Neuronal stem cell (in vitro differentiated cells): ENCODE measurements around the gene DPP9.

Experiments used
- DNase-seq: peaks from one replicate; pipeline ENCODE4 v3.0.0-alpha.2; 2013; ENCODE audit warnings: low spot score
- H2AFZ ChIP-seq: one replicate; pipeline ENCODE4 v1.6.1; 2013; ENCODE audit warnings: mild to moderate bottlenecking, low read length, inconsistent platforms
- H2AK5ac ChIP-seq: 2 replicates; pipeline ENCODE4 v1.6.1; 2013; ENCODE audit warnings: low read depth, mild to moderate bottlenecking, inconsistent platforms, low read length, moderate library complexity, mixed read lengths
- H2BK120ac ChIP-seq: 2 replicates; pipeline ENCODE4 v1.6.1; 2013; ENCODE audit warnings: low read depth, mild to moderate bottlenecking, inconsistent platforms, low read length, moderate library complexity, mixed read lengths
- H2BK12ac ChIP-seq: one replicate; pipeline ENCODE4 v1.6.1; 2013; ENCODE audit warnings: low read length, inconsistent platforms
- H2BK15ac ChIP-seq: 2 replicates; pipeline ENCODE4 v1.6.1; 2013; ENCODE audit warnings: mild to moderate bottlenecking, low read length, inconsistent platforms, mixed read lengths
- H2BK5ac ChIP-seq: one replicate; pipeline ENCODE4 v1.6.1; 2013; ENCODE audit warnings: inconsistent platforms, mild to moderate bottlenecking, low read length, moderate library complexity
- H3K14ac ChIP-seq: one replicate; pipeline ENCODE4 v1.6.1; 2013; ENCODE audit warnings: low read length, inconsistent platforms
- H3K18ac ChIP-seq: 2 replicates; pipeline ENCODE4 v1.6.1; 2013; ENCODE audit warnings: low read length, inconsistent platforms
- H3K23ac ChIP-seq: 2 replicates; pipeline ENCODE4 v1.6.1; 2013; ENCODE audit warnings: low read depth, mild to moderate bottlenecking, mixed read lengths, low read length, inconsistent platforms; ENCODE audit not compliant: poor library complexity
- H3K27ac ChIP-seq: replicated peaks from 3 replicates; pipeline ENCODE4 v1.5.1; 2013; ENCODE audit warnings: low read length, inconsistent platforms
- H3K27me3 ChIP-seq, 3 experiments: 2 replicates each; pipeline ENCODE4 v1.6.1; 2013; ENCODE audit warnings: low read length in 3 of 3, mild to moderate bottlenecking in 2 of 3, inconsistent platforms in 1 of 3, low read depth in 1 of 3, mixed read lengths in 1 of 3, moderate library complexity in 1 of 3; ENCODE audit not compliant: control insufficient read depth in 3 of 3, insufficient read depth in 3 of 3
- H3K36me3 ChIP-seq, 2 donors: replicated peaks in 1 of 2; 2 replicates each; pipeline ENCODE4 v1.6.1; 2013; ENCODE audit warnings: low read length in 2 of 2; ENCODE audit not compliant: control insufficient read depth in 2 of 2, insufficient read depth in 2 of 2
- H3K4ac ChIP-seq: 2 replicates; pipeline ENCODE4 v1.6.1; 2013; ENCODE audit warnings: inconsistent platforms, mild to moderate bottlenecking, low read length, moderate library complexity
- H3K4me1 ChIP-seq, 2 donors: 1 replicate in 1 of 2; 2 replicates in 1 of 2; pipeline ENCODE4 v1.6.1; 2013; ENCODE audit warnings: low read length in 2 of 2, low read depth in 1 of 2; ENCODE audit not compliant: control insufficient read depth in 2 of 2, insufficient read depth in 1 of 2
- H3K4me2 ChIP-seq: one replicate; pipeline ENCODE4 v1.6.1; 2013; ENCODE audit warnings: mild to moderate bottlenecking, low read length, inconsistent platforms; ENCODE audit not compliant: insufficient read depth, poor library complexity, severe bottlenecking
- H3K4me3 ChIP-seq, 2 donors: 2 replicates each; pipeline ENCODE4 v1.5.1; 2013; ENCODE audit warnings: low read length in 2 of 2, mild to moderate bottlenecking in 2 of 2, inconsistent platforms in 1 of 2, moderate library complexity in 1 of 2
- H3K79me1 ChIP-seq: one replicate; pipeline ENCODE4 v1.6.1; 2013; ENCODE audit warnings: low read depth, mild to moderate bottlenecking, inconsistent platforms, low read length, moderate library complexity
- H3K9ac ChIP-seq: one replicate; pipeline ENCODE4 v1.6.1; 2013; ENCODE audit warnings: mild to moderate bottlenecking, low read depth, low read length, inconsistent platforms; ENCODE audit not compliant: poor library complexity
- H3K9me3 ChIP-seq, 2 donors: replicated peaks in 1 of 2; 2 replicates each; pipeline versions ENCODE3 to v1.6.1; 2013; ENCODE audit warnings: low read length in 2 of 2, mild to moderate bottlenecking in 2 of 2, inconsistent platforms in 1 of 2, low read depth in 1 of 2, mixed read lengths in 1 of 2, moderate library complexity in 1 of 2; ENCODE audit not compliant: control insufficient read depth in 2 of 2, insufficient read depth in 1 of 2
- H4K8ac ChIP-seq: one replicate; pipeline ENCODE4 v1.6.1; 2013; ENCODE audit warnings: low read depth, mild to moderate bottlenecking, inconsistent platforms, low read length, moderate library complexity
- H4K91ac ChIP-seq: one replicate; pipeline ENCODE4 v1.6.1; 2013; ENCODE audit warnings: low read length, low read depth, mild to moderate bottlenecking, inconsistent platforms; ENCODE audit not compliant: poor library complexity
- WGBS, 2 donors: extraction: QIAGEN DNeasy Blood & Tissue Kit; methylation state at CpG; one replicate each; pipeline ENCODE4 v1.1.7; 2013; ENCODE audit warnings: missing lambda C conversion rate in 2 of 2, mixed read lengths in 1 of 2; ENCODE audit not compliant: insufficient read length in 2 of 2, insufficient replicate concordance in 1 of 2; ENCODE audit errors: extremely low coverage in 2 of 2; 5-methylcytosine and 5-hydroxymethylcytosine counted together

The DPP9 gene

GRCh38 chr19:4721196-4721595, 2.4 kb downstream of the DPP9 start:
- Histone ChIP-seq H2AK5ac (no peak overlapping the region), H3K14ac (no peak overlapping the region), H3K36me3 (peaks cover 23 to 47% of the 10 kb centered on the region in 2 donors), H3K27ac (no peak overlapping the region), H3K4ac (no peak overlapping the region), H3K4me2 (no peak overlapping the region), H3K9me3 (no peaks in the 10 kb centered on the region), H3K4me3 (no peak overlapping the region), H2BK5ac (no peak overlapping the region), H3K4me1 (peaks cover 7 to 13% of the 10 kb centered on the region in 2 donors), H2BK15ac (no peak overlapping the region), H3K27me3 (no peaks in the 10 kb centered on the region), H4K91ac (no peak overlapping the region), H3K18ac (no peak overlapping the region), H2BK12ac (no peak overlapping the region), H3K23ac (no peak overlapping the region), H4K8ac (no peak overlapping the region), H3K9ac (no peak overlapping the region), H2BK120ac (no peak overlapping the region), H2AFZ (no peak overlapping the region), H3K79me1 (peaks cover 18% of the 10 kb centered on the region)
- no peak for DNase-seq
- WGBS, 2 donors, result no CpG with 5 or more reads among the region's 6 CpGs

- H3K4me2 ChIP-seq, result no peak overlapping the region
- H2BK15ac ChIP-seq, result no peak overlapping the region
- H3K79me1 ChIP-seq, result peaks cover 18% of the 10 kb centered on the region
- H4K8ac ChIP-seq, result no peak overlapping the region
- no peak overlapping the region for H2BK12ac ChIP-seq
- WGBS, 2 donors, result no CpG with 5 or more reads among the region's 13 CpGs
- no peak for DNase-seq
- peaks cover 27 to 57% of the 10 kb centered on the region in 2 donors for H3K36me3 ChIP-seq
- H3K23ac ChIP-seq, result no peak overlapping the region
- H3K27me3 ChIP-seq, result no peaks in the 10 kb centered on the region
- no peak overlapping the region for H3K4ac ChIP-seq
- H2AFZ ChIP-seq, result no peak overlapping the region
- no peak overlapping the region for H4K91ac ChIP-seq
- peaks cover 7 to 13% of the 10 kb centered on the region in 2 donors for H3K4me1 ChIP-seq
- H2BK5ac ChIP-seq, result peak overlapping the region; percentile 60
- H3K27ac ChIP-seq, result no peak overlapping the region
- H2BK120ac ChIP-seq, result no peak overlapping the region
- no peaks in the 10 kb centered on the region for H3K9me3 ChIP-seq
- no peak overlapping the region for H3K4me3 ChIP-seq
- no peak overlapping the region for H3K18ac ChIP-seq
- no peak overlapping the region for H3K9ac ChIP-seq
- H2AK5ac ChIP-seq, result no peak overlapping the region
- H3K14ac ChIP-seq, result no peak overlapping the region
Observed at GRCh38 chr19:4720037-4720700, 3.5 kb downstream of the DPP9 start.

- H4K91ac ChIP-seq, result no peak overlapping the region
- no peak overlapping the region for H2BK15ac ChIP-seq
- no peak overlapping the region for H2BK120ac ChIP-seq
- WGBS, 2 donors, result no CpG with 5 or more reads among the region's 11 CpGs
- H2AFZ ChIP-seq, result no peak overlapping the region
- no peak overlapping the region for H3K14ac ChIP-seq
- H2BK5ac ChIP-seq, result peak overlapping the region; percentile 60
- H3K9ac ChIP-seq, result no peak overlapping the region
- H3K4me1 ChIP-seq, result peaks cover 7 to 13% of the 10 kb centered on the region in 2 donors
- no peak overlapping the region for H2BK12ac ChIP-seq
- DNase-seq, result no peak
- no peak overlapping the region for H2AK5ac ChIP-seq
- H3K36me3 ChIP-seq, result peaks cover 30 to 60% of the 10 kb centered on the region in 2 donors
- H3K4ac ChIP-seq, result no peak overlapping the region
- H3K23ac ChIP-seq, result no peak overlapping the region
- no peak overlapping the region for H3K18ac ChIP-seq
- peak overlapping the region; percentile 65 for H4K8ac ChIP-seq
- no peak overlapping the region for H3K4me2 ChIP-seq
- no peaks in the 10 kb centered on the region for H3K9me3 ChIP-seq
- no peak overlapping the region for H3K4me3 ChIP-seq
- no peaks in the 10 kb centered on the region for H3K27me3 ChIP-seq
- H3K27ac ChIP-seq, result no peak overlapping the region
- peaks cover 18% of the 10 kb centered on the region for H3K79me1 ChIP-seq
Observed at GRCh38 chr19:4719499-4719866, 4.2 kb downstream of the DPP9 start.

- H3K9ac ChIP-seq, result no peak overlapping the region
- no CpG with 5 or more reads among the region's 15 CpGs for WGBS, 2 donors
- H2BK120ac ChIP-seq, result no peak overlapping the region
- H3K4me3 ChIP-seq, result peak overlapping the region in 1 of 2 donors; percentile 21
- no peak overlapping the region for H3K14ac ChIP-seq
- no peak overlapping the region for H3K23ac ChIP-seq
- no peaks in the 10 kb centered on the region for H3K9me3 ChIP-seq
- H2AFZ ChIP-seq, result no peak overlapping the region
- no peak overlapping the region for H3K4me2 ChIP-seq
- H3K79me1 ChIP-seq, result peaks cover 14% of the 10 kb centered on the region
- no peak overlapping the region for H3K4ac ChIP-seq
- H3K36me3 ChIP-seq, result peaks cover 35 to 73% of the 10 kb centered on the region in 2 donors
- H3K27me3 ChIP-seq, result no peaks in the 10 kb centered on the region
- peaks cover 7 to 12% of the 10 kb centered on the region in 2 donors for H3K4me1 ChIP-seq
- H2BK12ac ChIP-seq, result no peak overlapping the region
- no peak overlapping the region for H3K18ac ChIP-seq
- no peak overlapping the region for H2BK15ac ChIP-seq
- no peak overlapping the region for H2AK5ac ChIP-seq
- DNase-seq, result no peak
- no peak overlapping the region for H2BK5ac ChIP-seq
- H4K8ac ChIP-seq, result no peak overlapping the region
- H3K27ac ChIP-seq, result no peak overlapping the region
- H4K91ac ChIP-seq, result no peak overlapping the region
Observed at GRCh38 chr19:4717966-4718701, 5.5 kb downstream of the DPP9 start.
